Keratinocyte (primary cell): ENCODE results near the gene ZFYVE9. TPM values are rescaled to one million over a fixed set of nuclear protein-coding genes. Genes with fewer than 3 reads are reported as not detected.
A peak's percentile ranks its signal among the peaks of the same experiment; 100 is the strongest.
"Not testable (repeated sequence)": the region's sequence is repeated elsewhere in the genome, so short reads cannot be mapped to it uniquely, and the experiment has no call there.

ENCODE experiments used
- DNase-seq: peaks from one replicate; pipeline ENCODE4 v3.0.0-alpha.2; 2011; ENCODE audit warnings: low read depth, missing footprints, low spot score
- FAIRE-seq: peaks from 2 replicates; lab custom pipeline; 2011; peaks lifted over from hg19 to GRCh38; lab: Jason Lieb, UNC
- H2AFZ ChIP-seq: 2 replicates; pipeline ENCODE4 v1.6.0; 2012; ENCODE audit warnings: low read length, control low read depth, inconsistent platforms; ENCODE audit not compliant: control insufficient read depth
- H3K27ac ChIP-seq: 2 replicates; pipeline ENCODE4 v1.5.1; 2011; ENCODE audit warnings: low read length; ENCODE audit not compliant: control insufficient read depth, insufficient read depth
- H3K27me3 ChIP-seq: 3 replicates; pipeline ENCODE4 v1.6.0; 2011; ENCODE audit warnings: low read length; ENCODE audit not compliant: control insufficient read depth, insufficient read depth; ENCODE audit errors: extremely low read depth
- H3K36me3 ChIP-seq, 2 experiments: 2 replicates in 1 of 2; 3 replicates in 1 of 2; pipeline ENCODE4 v1.5.1; 2011; ENCODE audit warnings: low read length in 2 of 2, mild to moderate bottlenecking in 1 of 2; ENCODE audit not compliant: control insufficient read depth in 2 of 2, insufficient read depth in 2 of 2; ENCODE audit errors: extremely low read depth in 1 of 2
- H3K4me1 ChIP-seq: 3 replicates; pipeline ENCODE4 v1.5.1; 2011; ENCODE audit warnings: low read length; ENCODE audit not compliant: control insufficient read depth, insufficient read depth; ENCODE audit errors: extremely low read depth
- H3K4me2 ChIP-seq: 3 replicates; pipeline ENCODE4 v1.6.0; 2011; ENCODE audit warnings: low read depth, low read length; ENCODE audit not compliant: control insufficient read depth, insufficient read depth; ENCODE audit errors: extremely low read depth
- H3K4me3 ChIP-seq, 3 experiments: fragments of 200-600 bp in 1 of 3; sonication (generic) in 1 of 3; 2 replicates in 2 of 3; 3 replicates in 1 of 3; pipeline ENCODE4 v1.5.1; 2011 to 2016; ENCODE audit warnings: low read length in 3 of 3, mild to moderate bottlenecking in 3 of 3, control low read depth in 2 of 3, inconsistent platforms in 1 of 3, low read depth in 1 of 3, mixed read lengths in 1 of 3, mixed run types in 1 of 3, moderate library complexity in 1 of 3; ENCODE audit not compliant: control insufficient read depth in 2 of 3, insufficient read depth in 2 of 3; ENCODE audit errors: extremely low read depth in 1 of 3
- H3K79me2 ChIP-seq: 2 replicates; pipeline ENCODE4 v1.6.0; 2012; ENCODE audit warnings: low read length; ENCODE audit not compliant: control insufficient read depth, insufficient read depth
- H3K9ac ChIP-seq: 3 replicates; pipeline ENCODE4 v1.6.0; 2011; ENCODE audit warnings: low read length; ENCODE audit not compliant: control insufficient read depth, insufficient read depth; ENCODE audit errors: extremely low read depth
- H3K9me1 ChIP-seq: 3 replicates; pipeline ENCODE4 v1.6.0; 2011; ENCODE audit warnings: low read length; ENCODE audit not compliant: control insufficient read depth, insufficient read depth; ENCODE audit errors: extremely low read depth
- H3K9me3 ChIP-seq: 2 replicates; pipeline ENCODE4 v1.5.1; 2012; ENCODE audit warnings: low read depth, low read length; ENCODE audit not compliant: control insufficient read depth
- H4K20me1 ChIP-seq: 3 replicates; pipeline ENCODE4 v1.6.0; 2011; ENCODE audit warnings: low read length; ENCODE audit not compliant: control insufficient read depth, insufficient read depth; ENCODE audit errors: extremely low read depth
- CTCF ChIP-seq, 3 experiments: IDR thresholded peaks in 1 of 3; conservative IDR thresholded peaks in 1 of 3; optimal IDR thresholded peaks in 1 of 3; 2 replicates in 2 of 3; 3 replicates in 1 of 3; pipeline versions ENCODE3 to v1.5.1; 2011; ENCODE audit warnings: low read length in 3 of 3, mild to moderate bottlenecking in 3 of 3, moderate library complexity in 2 of 3, control low read depth in 1 of 3, inconsistent platforms in 1 of 3; ENCODE audit not compliant: insufficient read depth in 2 of 3; ENCODE audit errors: extremely low read depth in 1 of 3
- EZH2 ChIP-seq: IDR thresholded peaks from one replicate; pipeline ENCODE4 v1.6.1; 2012; ENCODE audit warnings: inconsistent platforms, mild to moderate bottlenecking, low read length, moderate library complexity
- dilution Hi-C: fragments of 300-500 bp; cut with MboI; formaldehyde crosslinking; loops from one replicate; pipeline ENCODE4 v1.7.0; 2020; ENCODE audit warnings: low sequenced_read_pairs; ENCODE audit not compliant: extremely low pct_ligation_motif_present
- polyA minus RNA-seq, 3 experiments: library from RNA; depleted of rRNA, polyadenylated mRNA; stranded (reverse); fragments of >200 nt; gene quantifications; 1 replicate in 1 of 3; 2 replicates in 1 of 3; 3 replicates in 1 of 3; pipeline ENCODE4 v1.2.3, GENCODE V29; 2011
- polyA plus RNA-seq, 5 experiments: library from polyadenylated mRNA; depleted of rRNA in 3 of 5; stranded (reverse) in 3 of 5; stranded (forward) in 1 of 5; unstranded in 1 of 5; fragments of >200 nt; gene quantifications; 1 replicate in 1 of 5; 2 replicates in 3 of 5; 3 replicates in 1 of 5; pipeline versions ENCODE4 v1.2.1 to v1.2.3, GENCODE V29; 2011 to 2012; ENCODE audit warnings: missing spikeins in 2 of 5, low read depth in 1 of 5, low replicate concordance in 1 of 5

The ZFYVE9 gene
- polyA plus RNA-seq = 17.1 to 27.7 TPM (median 25.4 TPM) in 3 replicates
- polyA plus RNA-seq (2011; ENCODE audit: low read depth) = 18.3 TPM
- polyA plus RNA-seq (2011; cell fraction: cytosol; rRNA removed) = 18.4 and 29.8 TPM in 2 replicates
- 23.6 and 24.3 TPM in 2 replicates for polyA plus RNA-seq (2011; cell fraction: nucleus; rRNA removed)
- 20.6 and 22.0 TPM in 2 replicates for polyA plus RNA-seq (2012; ENCODE audit: low replicate concordance)
- 22.9 to 61.7 TPM (median 51.0 TPM) in 3 replicates for polyA minus RNA-seq
- polyA minus RNA-seq (2011; cell fraction: cytosol; rRNA and poly(A)+ RNA removed) = 32.0 TPM
- 32.7 and 70.1 TPM in 2 replicates for polyA minus RNA-seq (2011; cell fraction: nucleus; rRNA and poly(A)+ RNA removed)

GRCh38 chr1:52141513-52142219, at the start of gene ZFYVE9:
TSS of gene ZFYVE9 (plus strand) at chr1:52142089. CDS start at chr1:52233207, 91,118 bp downstream.
- Histone ChIP-seq H3K36me3 (no peaks in the 10 kb centered on the region), H3K9me3 (no peaks in the 10 kb centered on the region), H4K20me1 (no peaks in the 10 kb centered on the region), H3K4me2 (peak within 1 kb of the TSS; percentile 100), H3K27ac (peak within 1 kb of the TSS; percentile 99), H3K27me3 (no peaks in the 10 kb centered on the region), H3K9me1 (no peaks in the 10 kb centered on the region), H3K4me3 (peak within 1 kb of the TSS; percentile 85 to 95 (median 87)), H3K4me1 (peaks cover 43% of the 10 kb centered on the region), H3K79me2 (peaks cover 46% of the 10 kb centered on the region), H3K9ac (peak within 1 kb of the TSS; percentile 90), H2AFZ (peak within 1 kb of the TSS; percentile 92)
- dilution Hi-C loops = no loop called here
- FAIRE-seq = no peak
- no peak for TF ChIP-seq EZH2
- TF ChIP-seq CTCF (optimal IDR thresholded peaks at IDR 0.05 in 1 of 3, IDR thresholded peaks at IDR 0.05 in 1 of 3, conservative IDR thresholded peaks at IDR 0.05 in 1 of 3; ENCODE audit: extremely low read depth in 1 of 3, insufficient read depth in 2 of 3, low read length in 3 of 3) = peak; percentile 37 to 89 (median 62)
- no peak for DNase-seq

GRCh38 chr1:52094300-52094699, 47.6 kb upstream of the ZFYVE9 start:
- H3K4me3 ChIP-seq, H3K79me2 ChIP-seq, H3K27me3 ChIP-seq, DNase-seq, dilution Hi-C loops, H2AFZ ChIP-seq, H3K9me3 ChIP-seq, FAIRE-seq, H3K9me1 ChIP-seq, H3K4me2 ChIP-seq, H4K20me1 ChIP-seq, H3K4me1 ChIP-seq, H3K9ac ChIP-seq, H3K27ac ChIP-seq, H3K36me3 ChIP-seq: not testable (repeated sequence)
